NB4 (cell line): ENCODE data around the gene RNASEH2A.

Experiments
- DNase-seq: peaks from one replicate; pipeline ENCODE4 v3.0.0; 2010; ENCODE audit warnings: low read depth
- H3K4me3 ChIP-seq: one replicate; pipeline ENCODE4 v1.5.1; 2011; ENCODE audit warnings: mild to moderate bottlenecking, low read depth, low read length, moderate library complexity
- MYC ChIP-seq: IDR thresholded peaks from 2 replicates; pipeline ENCODE4 v1.6.1; 2011; ENCODE audit warnings: low read depth, low read length
- POLR2A ChIP-seq: IDR thresholded peaks from 2 replicates; pipeline ENCODE4 v1.6.1; 2011; ENCODE audit warnings: mild to moderate bottlenecking; ENCODE audit not compliant: insufficient read length; ENCODE audit errors: extremely low read depth
- TF ChIP-seq, protein P1 (sequence below): IDR thresholded peaks from one replicate; pipeline ENCODE4 v1.5.1; 2012; ENCODE audit warnings: low read depth, low read length
- TF ChIP-seq, protein P2 (sequence below): IDR thresholded peaks from 2 replicates; pipeline ENCODE4 v1.6.1; 2011; ENCODE audit warnings: low read depth, low read length

RNASEH2A gene

DNA sequence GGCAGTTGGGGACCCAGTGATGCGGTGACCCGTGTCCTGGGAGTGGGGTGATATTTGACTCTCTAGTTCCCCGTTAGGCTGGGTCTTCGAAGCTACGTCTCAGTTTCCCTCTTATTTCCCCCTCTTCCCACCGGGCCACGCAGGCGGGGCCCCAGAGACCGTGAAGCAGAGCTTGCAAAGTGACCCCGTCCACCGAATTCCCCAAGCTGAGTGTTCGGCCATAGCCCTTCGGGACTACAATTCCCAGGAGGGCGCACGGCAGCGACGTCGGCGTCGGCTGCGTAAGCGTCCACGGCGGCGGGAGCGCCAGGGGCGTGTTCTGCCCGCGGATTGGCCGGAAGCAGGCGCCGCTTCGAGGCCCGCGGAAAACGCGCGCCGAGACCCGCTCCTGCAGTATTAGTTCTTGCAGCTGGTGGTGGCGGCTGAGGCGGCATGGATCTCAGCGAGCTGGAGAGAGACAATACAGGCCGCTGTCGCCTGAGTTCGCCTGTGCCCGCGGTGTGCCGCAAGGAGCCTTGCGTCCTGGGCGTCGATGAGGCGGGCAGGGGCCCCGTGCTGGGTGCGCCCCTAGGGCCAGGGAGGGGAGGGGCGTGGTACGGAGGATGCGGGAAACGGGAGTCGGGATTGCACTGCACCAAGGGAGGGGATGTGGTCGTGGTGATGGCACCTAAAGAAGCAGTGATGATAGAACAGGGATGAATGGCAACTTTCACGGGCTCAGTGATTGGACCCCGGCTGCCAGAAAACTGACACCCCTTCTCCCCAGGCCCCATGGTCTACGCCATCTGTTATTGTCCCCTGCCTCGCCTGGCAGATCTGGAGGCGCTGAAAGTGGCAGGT is at the start of gene RNASEH2A:
Gene RNASEH2A, plus strand, starts transcription at position 343 of the 840 bp plus-strand sequence. Its CDS starts 90 bp downstream, at position 433.
- TF ChIP-seq, protein P1, sequence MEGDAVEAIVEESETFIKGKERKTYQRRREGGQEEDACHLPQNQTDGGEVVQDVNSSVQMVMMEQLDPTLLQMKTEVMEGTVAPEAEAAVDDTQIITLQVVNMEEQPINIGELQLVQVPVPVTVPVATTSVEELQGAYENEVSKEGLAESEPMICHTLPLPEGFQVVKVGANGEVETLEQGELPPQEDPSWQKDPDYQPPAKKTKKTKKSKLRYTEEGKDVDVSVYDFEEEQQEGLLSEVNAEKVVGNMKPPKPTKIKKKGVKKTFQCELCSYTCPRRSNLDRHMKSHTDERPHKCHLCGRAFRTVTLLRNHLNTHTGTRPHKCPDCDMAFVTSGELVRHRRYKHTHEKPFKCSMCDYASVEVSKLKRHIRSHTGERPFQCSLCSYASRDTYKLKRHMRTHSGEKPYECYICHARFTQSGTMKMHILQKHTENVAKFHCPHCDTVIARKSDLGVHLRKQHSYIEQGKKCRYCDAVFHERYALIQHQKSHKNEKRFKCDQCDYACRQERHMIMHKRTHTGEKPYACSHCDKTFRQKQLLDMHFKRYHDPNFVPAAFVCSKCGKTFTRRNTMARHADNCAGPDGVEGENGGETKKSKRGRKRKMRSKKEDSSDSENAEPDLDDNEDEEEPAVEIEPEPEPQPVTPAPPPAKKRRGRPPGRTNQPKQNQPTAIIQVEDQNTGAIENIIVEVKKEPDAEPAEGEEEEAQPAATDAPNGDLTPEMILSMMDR, result no peak
- TF ChIP-seq, protein P2, sequence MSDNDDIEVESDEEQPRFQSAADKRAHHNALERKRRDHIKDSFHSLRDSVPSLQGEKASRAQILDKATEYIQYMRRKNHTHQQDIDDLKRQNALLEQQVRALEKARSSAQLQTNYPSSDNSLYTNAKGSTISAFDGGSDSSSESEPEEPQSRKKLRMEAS, result no peak
- TF ChIP-seq POLR2A (peak; percentile 79), MYC (0 out of 2 replicates have a peak, but pooled peaks have one; percentile 31)
- peak; percentile 94 for DNase-seq
- peak within 1 kb of the TSS; percentile 86 for H3K4me3 ChIP-seq

GRCh38 chr19:12757544-12758274 is 48.7 kb upstream of the RNASEH2A start:
- TF ChIP-seq, protein P1, result peak; percentile 89
- no peak for TF ChIP-seq POLR2A
- TF ChIP-seq, protein P2, result peak; percentile 44; the same call in 1 of the 2 replicates
- TF ChIP-seq MYC, result 0 out of 2 replicates have a peak, but pooled peaks have one; percentile 46
- DNase-seq, result peak; percentile 74
- H3K4me3 ChIP-seq, result no peak overlapping the region

- TF ChIP-seq, protein P1, result no peak
- TF ChIP-seq MYC (no peak), POLR2A (no peak)
- TF ChIP-seq, protein P2, result no peak
- no peak overlapping the region for H3K4me3 ChIP-seq
- no peak for DNase-seq
These were observed 46.7 kb upstream of the RNASEH2A start for GRCh38 chr19:12759686-12760085.

DNA sequence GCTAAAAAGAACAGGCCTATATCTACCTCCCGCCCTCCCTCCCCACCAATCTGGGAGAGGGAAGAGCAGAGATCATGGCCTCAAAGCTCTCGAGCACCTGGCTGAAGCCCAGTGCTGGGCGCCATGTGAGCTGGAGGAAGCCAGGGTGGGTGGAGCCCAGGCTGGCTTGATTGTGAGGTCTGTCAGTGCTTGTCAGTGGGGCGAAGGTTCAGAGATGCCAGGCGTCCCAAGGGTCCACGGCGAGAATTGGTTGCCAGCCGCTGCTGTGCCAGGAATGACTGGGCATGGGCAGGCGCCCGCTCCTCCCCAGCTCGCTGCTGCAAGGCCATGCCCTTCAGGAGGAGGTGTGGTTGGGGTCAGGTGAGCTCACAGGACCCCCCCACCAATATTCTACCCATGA is 43.3 kb upstream of the RNASEH2A start:
- TF ChIP-seq, protein P2, result no peak
- TF ChIP-seq, protein P1, result no peak
- TF ChIP-seq POLR2A, result no peak
- no peak for TF ChIP-seq MYC
- DNase-seq, result no peak
- H3K4me3 ChIP-seq, result no peak overlapping the region

DNA sequence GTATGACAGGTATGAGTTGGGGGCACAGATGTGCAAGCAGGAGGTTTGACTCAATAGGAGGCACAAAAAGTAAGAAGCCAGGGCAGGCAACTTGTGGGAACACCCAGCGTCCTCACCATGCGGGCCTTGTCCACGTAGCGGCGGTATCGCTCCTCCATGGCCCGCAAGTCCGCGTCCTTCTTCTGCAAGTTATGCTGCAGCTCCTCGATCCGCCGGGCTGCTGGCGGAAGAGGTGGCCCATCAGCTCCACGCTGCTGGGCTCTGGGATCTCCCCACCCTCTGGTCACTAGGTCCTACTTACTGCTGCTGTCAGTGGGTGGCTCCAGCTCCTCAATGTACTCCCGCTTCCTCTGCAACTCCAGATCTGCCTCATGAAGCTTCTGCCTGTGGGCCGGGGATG is 41.7 kb upstream of the RNASEH2A start:
- no peak overlapping the region for H3K4me3 ChIP-seq
- no peak for DNase-seq
- TF ChIP-seq MYC, result no peak

DNA sequence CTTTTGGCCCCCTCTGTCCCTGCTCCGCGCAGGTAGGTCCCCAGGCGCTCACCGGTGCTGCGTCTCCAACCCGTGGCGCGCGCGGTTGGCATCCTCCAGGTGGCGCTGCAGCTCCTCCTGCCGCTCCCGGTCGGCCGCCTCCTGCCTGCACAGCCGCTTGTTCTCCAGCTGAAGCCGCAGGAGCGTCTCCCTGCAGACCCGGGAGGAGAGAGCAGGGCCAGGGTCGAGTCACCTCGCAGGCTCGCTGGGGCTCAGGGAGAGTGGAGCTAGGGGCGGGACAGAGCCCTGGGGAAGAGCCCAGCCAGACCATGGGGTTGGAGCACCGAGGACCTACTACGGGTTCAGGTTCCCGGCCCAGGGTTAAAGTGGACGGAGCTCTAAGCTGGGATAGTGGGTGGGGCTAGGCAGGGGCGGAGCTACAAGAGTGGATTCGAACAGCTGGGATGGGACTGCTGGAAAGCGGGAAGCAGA is 40.3 kb upstream of the RNASEH2A start:
- DNase-seq, result peak; percentile 80
- TF ChIP-seq, protein P1, result peak; percentile 40
- TF ChIP-seq MYC (peak; percentile 43; the same call in 1 of the 2 replicates), POLR2A (no peak)
- peak overlapping the region; percentile 38 for H3K4me3 ChIP-seq
